Kidney capillary endothelial cell (primary cell): ENCODE results near the gene PTGER3.
"Not testable (repeated sequence)": the region's sequence is repeated elsewhere in the genome, so short reads cannot be mapped to it uniquely, and the experiment has no call there.

Source experiments
- DNase-seq: peaks from one replicate; pipeline ENCODE4 v3.0.0-alpha.2; 2018; ENCODE audit warnings: low spot score

The PTGER3 gene

GRCh38 chr1:71002709-71003475 lies 44.7 kb downstream of the PTGER3 start:
- no peak for DNase-seq

GRCh38 chr1:71001624-71002023 lies 46.0 kb downstream of the PTGER3 start:
- DNase-seq, result no peak

- no peak for DNase-seq
Observed at GRCh38 chr1:70997793-70998192, 49.8 kb downstream of the PTGER3 start.

- DNase-seq, result no peak
Observed at GRCh38 chr1:70994753-70995268, 52.8 kb downstream of the PTGER3 start.

GRCh38 chr1:70993798-70994197 lies 53.8 kb downstream of the PTGER3 start:
- DNase-seq, result no peak

- DNase-seq, result no peak
Observed at GRCh38 chr1:70992521-70992920, 55.1 kb downstream of the PTGER3 start.

GRCh38 chr1:70990469-70991253 lies 57.0 kb downstream of the PTGER3 start:
- no peak for DNase-seq

GRCh38 chr1:70987497-70987896 lies 60.1 kb downstream of the PTGER3 start:
- no peak for DNase-seq

- DNase-seq, result not testable (repeated sequence)
Observed at GRCh38 chr1:70985776-70986225, 61.8 kb downstream of the PTGER3 start.

- not testable (repeated sequence) for DNase-seq
Observed at GRCh38 chr1:70985278-70985677, 62.3 kb downstream of the PTGER3 start.

GRCh38 chr1:70980361-70980760 lies 67.3 kb downstream of the PTGER3 start:
- no peak for DNase-seq

- no peak for DNase-seq
Observed at GRCh38 chr1:70979881-70980280, 67.7 kb downstream of the PTGER3 start.

- no peak for DNase-seq
Observed at GRCh38 chr1:70979313-70979712, 68.3 kb downstream of the PTGER3 start.

- DNase-seq, result no peak
Observed at GRCh38 chr1:70978623-70979022, 69.0 kb downstream of the PTGER3 start.

- no peak for DNase-seq
Observed at GRCh38 chr1:70977575-70977974, 70.0 kb downstream of the PTGER3 start.

- no peak for DNase-seq
Observed at GRCh38 chr1:70977041-70977440, 70.6 kb downstream of the PTGER3 start.

- DNase-seq, result no peak
Observed at GRCh38 chr1:70973754-70974153, 73.9 kb downstream of the PTGER3 start.

- DNase-seq, result no peak
Observed at GRCh38 chr1:70970407-70970806, 77.2 kb downstream of the PTGER3 start.

GRCh38 chr1:70966018-70966638 lies 81.5 kb downstream of the PTGER3 start:
- peak; percentile 10 for DNase-seq

- no peak for DNase-seq
Observed at GRCh38 chr1:70963374-70963773, 84.2 kb downstream of the PTGER3 start.

- no peak for DNase-seq
Observed at GRCh38 chr1:70961374-70961975, 86.1 kb downstream of the PTGER3 start.

GRCh38 chr1:70948396-70949017 lies 99.1 kb downstream of the PTGER3 start:
- DNase-seq, result no peak
